Panc1 (cell line): Measurements from ENCODE around the gene GRAMD1B.

Experiments used
- CTCF ChIP-seq: fragments of 450-650 bp; IDR thresholded peaks from 2 replicates; pipeline ENCODE4 v1.5.1; 2017; ENCODE audit warnings: mild to moderate bottlenecking
- TCF7L2 ChIP-seq: IDR thresholded peaks from 2 replicates; pipeline ENCODE4 v1.6.1; 2011; ENCODE audit warnings: mild to moderate bottlenecking, low read depth, low read length, inconsistent platforms

GRCh38 chr11:123457187-123457770, 27.2 kb downstream of the GRAMD1B start:
- no peak for TF ChIP-seq CTCF
- no peak for TF ChIP-seq TCF7L2
